Upper lobe of left lung (tissue), 6 donors: Measurements from ENCODE around the gene MT1M. TPM values are rescaled to one million over a fixed set of nuclear protein-coding genes. Genes with fewer than 3 reads are reported as not detected.
A peak's percentile ranks its signal among the peaks of the same experiment; 100 is the strongest.

ENCODE experiments used
- ATAC-seq, 2 donors: fragments of 200-7000 bp; cut with Tn5 transposase; one replicate each; pipeline ENCODE4 v1.9.1; 2022; ENCODE audit warnings: mild to moderate bottlenecking in 2 of 2, moderate library complexity in 2 of 2; ENCODE audit not compliant: low FRiP score in 2 of 2
- DNase-seq, 2 donors: peaks; one replicate each; pipeline ENCODE4 v3.0.0-alpha.2; 2019 to 2020
- H3K27ac ChIP-seq, 4 donors: fragments of 200-600 bp; sonication (generic); one replicate each; pipeline ENCODE4 v1.5.1; 2016 to 2019
- H3K27me3 ChIP-seq, 4 donors: fragments of 200-600 bp; sonication (generic); one replicate each; pipeline ENCODE4 v1.5.1; 2017 to 2019
- H3K36me3 ChIP-seq, 4 donors: fragments of 200-600 bp; sonication (generic); one replicate each; pipeline ENCODE4 v1.5.1; 2016 to 2019
- H3K4me1 ChIP-seq, 4 donors: fragments of 200-600 bp; sonication (generic); one replicate each; pipeline ENCODE4 v1.5.1; 2018 to 2019
- H3K4me3 ChIP-seq, 4 donors: fragments of 200-600 bp; sonication (generic); one replicate each; pipeline ENCODE4 v1.5.1; 2017 to 2019; ENCODE audit warnings: mild to moderate bottlenecking in 2 of 4, moderate library complexity in 1 of 4
- H3K9me3 ChIP-seq, 4 donors: fragments of 200-600 bp; sonication (generic); one replicate each; pipeline ENCODE4 v1.5.1; 2018 to 2019
- EP300 ChIP-seq, 4 donors: sonication (generic); formaldehyde crosslinking; IDR thresholded peaks; one replicate each; pipeline ENCODE4 v1.5.1; 2017; ENCODE audit warnings: antibody characterized with exemption in 4 of 4, control low read depth in 2 of 4
- POLR2A ChIP-seq, 4 donors: fragments of 450-650 bp; IDR thresholded peaks; one replicate each; pipeline ENCODE4 v1.5.1; 2016 to 2017; ENCODE audit warnings: antibody characterized with exemption in 4 of 4, mild to moderate bottlenecking in 2 of 4
- POLR2AphosphoS5 ChIP-seq, 2 donors: sonication (generic); formaldehyde crosslinking; IDR thresholded peaks; one replicate each; pipeline ENCODE4 v1.5.1; 2017; ENCODE audit warnings: antibody characterized with exemption in 2 of 2
- WGBS, 2 donors: methylation state at CpG; one replicate each; pipeline ENCODE4 v1.1.5; 2017 to 2018; 5-methylcytosine and 5-hydroxymethylcytosine counted together
- total RNA-seq, 6 donors: library from RNA; depleted of rRNA in 4 of 6; stranded (reverse); fragments of >200 nt in 4 of 6; gene quantifications; one replicate each; pipeline versions ENCODE4 v1.1.0 to v1.2.1, GENCODE V29; 2016 to 2021
- TF ChIP-seq, protein P1 (sequence below), 6 experiments: fragments of 450-650 bp in 4 of 6; fragments of 200-600 bp in 2 of 6; sonication (generic) in 2 of 6; IDR thresholded peaks; one replicate each; pipeline ENCODE4 v1.5.1; 2016 to 2019; ENCODE audit warnings: antibody characterized with exemption in 6 of 6
- donor health status: DM: no; HTN: no; CAD: no; lungs with moderate emphysema.
- donor health status: DM: no; HTN: yes; CAD: no; lungs with severe emphysema.

Gene MT1M
- total RNA-seq, 6 donors from 2014 or later: 8.4 to 194 (median 37.0) TPM

DNA sequence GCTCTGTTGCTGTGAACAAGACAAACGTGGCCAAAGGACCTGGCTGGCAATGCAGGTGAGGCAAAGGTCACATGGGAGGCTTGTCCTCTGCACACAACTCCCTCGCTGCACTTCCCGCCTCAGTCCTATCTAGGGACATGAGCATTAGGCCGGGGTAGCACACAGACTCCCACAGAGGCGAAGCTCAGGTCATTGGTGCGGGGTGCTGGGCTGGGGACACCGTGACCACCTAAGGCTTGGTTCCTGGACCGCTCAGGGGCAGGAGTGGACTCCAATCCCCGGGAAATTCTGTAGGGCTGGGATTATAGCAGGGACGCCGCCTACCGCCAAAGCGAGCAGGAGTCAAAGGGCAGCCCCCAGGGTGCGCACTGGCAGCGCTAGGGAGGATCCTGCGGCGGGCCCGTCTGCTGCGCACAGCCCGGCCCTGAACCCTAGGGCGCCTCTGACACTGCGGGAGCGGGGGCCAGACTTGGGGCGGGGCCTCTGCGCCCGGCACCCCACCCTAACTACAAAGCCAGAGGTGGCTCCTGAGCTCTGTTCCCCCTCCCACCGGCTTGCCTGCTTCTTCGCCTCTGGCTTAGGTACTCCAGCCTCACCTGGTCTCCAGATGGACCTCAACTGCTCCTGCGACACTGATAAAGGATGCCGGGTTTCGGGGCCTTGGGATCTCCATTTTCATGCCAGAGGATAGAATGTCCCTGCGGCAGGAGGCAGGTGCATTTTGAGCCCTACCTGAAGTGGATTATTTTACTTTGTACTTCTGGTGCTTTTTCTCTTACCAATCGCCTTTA, 15.4 kb downstream of the MT1M start:
- Histone ChIP-seq H3K27ac (no peak overlapping the region), H3K9me3 (no peaks in the 10 kb centered on the region), H3K4me1 (peaks cover 13 to 15% (median 14%) of the 10 kb centered on the region in 4 donors), H3K4me3 (no peak overlapping the region), H3K36me3 (no peaks in the 10 kb centered on the region), H3K27me3 (no peaks in the 10 kb centered on the region)
- ATAC-seq (no peak), DNase-seq (peak in 1 of 2 donors; percentile 75)
- TF ChIP-seq, protein P1, sequence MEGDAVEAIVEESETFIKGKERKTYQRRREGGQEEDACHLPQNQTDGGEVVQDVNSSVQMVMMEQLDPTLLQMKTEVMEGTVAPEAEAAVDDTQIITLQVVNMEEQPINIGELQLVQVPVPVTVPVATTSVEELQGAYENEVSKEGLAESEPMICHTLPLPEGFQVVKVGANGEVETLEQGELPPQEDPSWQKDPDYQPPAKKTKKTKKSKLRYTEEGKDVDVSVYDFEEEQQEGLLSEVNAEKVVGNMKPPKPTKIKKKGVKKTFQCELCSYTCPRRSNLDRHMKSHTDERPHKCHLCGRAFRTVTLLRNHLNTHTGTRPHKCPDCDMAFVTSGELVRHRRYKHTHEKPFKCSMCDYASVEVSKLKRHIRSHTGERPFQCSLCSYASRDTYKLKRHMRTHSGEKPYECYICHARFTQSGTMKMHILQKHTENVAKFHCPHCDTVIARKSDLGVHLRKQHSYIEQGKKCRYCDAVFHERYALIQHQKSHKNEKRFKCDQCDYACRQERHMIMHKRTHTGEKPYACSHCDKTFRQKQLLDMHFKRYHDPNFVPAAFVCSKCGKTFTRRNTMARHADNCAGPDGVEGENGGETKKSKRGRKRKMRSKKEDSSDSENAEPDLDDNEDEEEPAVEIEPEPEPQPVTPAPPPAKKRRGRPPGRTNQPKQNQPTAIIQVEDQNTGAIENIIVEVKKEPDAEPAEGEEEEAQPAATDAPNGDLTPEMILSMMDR (IDR thresholded peaks at IDR 0.05): no peak
- TF ChIP-seq POLR2A (IDR thresholded peaks at IDR 0.05): no peak
- no peak for TF ChIP-seq POLR2AphosphoS5 (IDR thresholded peaks at IDR 0.05)
- TF ChIP-seq EP300 (IDR thresholded peaks at IDR 0.05): no peak
- WGBS, 2 donors: 43 to 60% methylated on average over 15 to 26 of the region's 33 CpGs

DNA sequence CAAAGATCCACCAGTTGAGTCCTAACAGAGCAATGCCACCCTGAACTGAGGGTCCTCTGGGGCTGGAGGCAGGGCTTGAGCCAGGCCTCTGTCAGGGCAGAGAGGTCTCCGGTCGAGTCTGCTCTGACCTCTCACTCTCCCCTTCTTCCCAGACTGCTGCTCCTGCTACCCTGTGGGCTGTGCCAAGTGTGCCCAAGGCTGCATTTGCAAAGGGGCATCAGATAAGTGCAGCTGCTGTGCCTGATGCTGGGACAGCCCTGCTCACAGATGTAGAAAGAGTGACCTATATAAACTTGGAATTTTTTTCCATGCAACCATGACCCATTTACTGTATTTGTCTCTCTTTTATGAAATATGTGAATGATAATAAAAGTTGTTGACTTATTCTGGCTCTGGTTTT, 16.8 kb downstream of the MT1M start:
- no peak overlapping the region for H3K27ac ChIP-seq
- TF ChIP-seq EP300 (IDR thresholded peaks at IDR 0.05) (no peak), POLR2A (IDR thresholded peaks at IDR 0.05) (no peak), POLR2AphosphoS5 (IDR thresholded peaks at IDR 0.05) (no peak)
- TF ChIP-seq, protein P1 (IDR thresholded peaks at IDR 0.05): no peak
- H3K36me3 ChIP-seq: no peaks in the 10 kb centered on the region
- H3K9me3 ChIP-seq: no peaks in the 10 kb centered on the region
- no peak for DNase-seq
- ATAC-seq: no peak
- peaks cover 0 to under 1% (median 0%) of the 10 kb centered on the region in 4 donors for H3K4me1 ChIP-seq
- 93 to 100% methylated on average over 2 of the region's 2 CpGs for WGBS, 2 donors
- H3K4me3 ChIP-seq: no peak overlapping the region
- H3K27me3 ChIP-seq: no peaks in the 10 kb centered on the region

DNA sequence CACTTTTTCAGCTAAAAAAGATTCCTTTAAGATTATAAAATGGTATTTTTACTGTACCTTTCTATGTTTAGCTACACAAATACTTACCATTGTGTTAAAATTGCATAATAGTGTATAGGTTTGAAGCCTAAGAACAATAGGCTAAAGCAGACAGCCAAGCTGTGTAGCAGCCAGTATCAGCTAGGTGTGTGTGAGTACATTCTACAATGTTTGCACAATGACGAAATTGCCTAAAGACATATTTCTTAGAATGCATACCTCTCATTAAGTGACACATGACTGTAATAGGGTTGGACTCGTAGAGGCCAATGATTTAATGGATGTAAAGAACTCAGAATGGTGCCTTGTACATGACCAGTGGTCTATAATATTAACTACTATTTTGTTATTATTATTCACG, 17.4 kb downstream of the MT1M start:
- no peaks in the 10 kb centered on the region for H3K9me3 ChIP-seq
- no peaks in the 10 kb centered on the region for H3K36me3 ChIP-seq
- ATAC-seq (no peak), DNase-seq (no peak)
- WGBS, 2 donors: 74 to 77% methylated on average over 3 of the region's 3 CpGs
- no peak overlapping the region for H3K27ac ChIP-seq
- no peak for TF ChIP-seq POLR2AphosphoS5 (IDR thresholded peaks at IDR 0.05)
- TF ChIP-seq EP300 (IDR thresholded peaks at IDR 0.05): no peak
- no peak for TF ChIP-seq POLR2A (IDR thresholded peaks at IDR 0.05)
- TF ChIP-seq, protein P1 (IDR thresholded peaks at IDR 0.05): no peak
- H3K4me3 ChIP-seq: no peak overlapping the region
- H3K27me3 ChIP-seq: no peaks in the 10 kb centered on the region
- H3K4me1 ChIP-seq: no peaks in the 10 kb centered on the region

DNA sequence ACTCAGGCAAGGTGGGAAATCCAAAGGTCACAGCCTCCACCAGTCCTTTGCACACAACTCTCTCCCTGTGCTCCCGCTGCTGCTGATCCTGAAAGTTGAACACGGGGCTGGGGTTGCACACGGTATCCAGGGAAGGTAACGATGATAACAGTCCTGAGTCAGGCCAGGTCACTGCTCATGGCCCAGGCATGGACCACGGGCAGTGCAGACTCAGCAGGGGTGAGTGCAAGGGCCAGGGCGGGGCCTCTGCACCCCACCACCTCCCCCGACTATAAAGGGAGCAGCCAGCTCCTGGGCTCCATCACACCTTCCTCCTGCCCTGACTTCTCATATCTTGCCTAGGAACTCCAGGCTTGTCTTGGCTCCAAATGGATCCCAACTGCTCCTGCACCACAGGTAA, 19.1 kb downstream of the MT1M start, which contains the start of gene MT1B:
Gene MT1B, plus strand, starts transcription at position 301 of the 400 bp plus-strand sequence. Its CDS starts 68 bp downstream, at position 369.
- WGBS, 2 donors: 67 to 73% methylated on average over 1 to 7 of the region's 7 CpGs
- H3K27me3 ChIP-seq: no peaks in the 10 kb centered on the region
- no peak for ATAC-seq

More for the DNA sequence above, 19.1 kb downstream of the MT1M start, which contains the start of gene MT1B:
- no peak for TF ChIP-seq POLR2A (IDR thresholded peaks at IDR 0.05)
- TF ChIP-seq, protein P1 (IDR thresholded peaks at IDR 0.05): no peak
- DNase-seq: no peak
- Histone ChIP-seq H3K9me3 (no peaks in the 10 kb centered on the region), H3K36me3 (no peaks in the 10 kb centered on the region), H3K27ac (no peak within 1 kb of the TSS), H3K4me1 (no peaks in the 10 kb centered on the region), H3K4me3 (no peak within 1 kb of the TSS)
